SK-N-DZ (cell line): ENCODE data around the gene NUBP1. TPM values are rescaled to one million over a fixed set of nuclear protein-coding genes. Genes with fewer than 3 reads are reported as not detected.
"Not testable (repeated sequence)": the region's sequence is repeated elsewhere in the genome, so short reads cannot be mapped to it uniquely, and the experiment has no call there.

Experiments
- DNase-seq: peaks from one replicate; pipeline ENCODE4 v3.0.0-alpha.2; 2015; ENCODE audit warnings: low spot score
- polyA plus RNA-seq, 2 experiments: library from polyadenylated mRNA; depleted of rRNA; stranded (reverse); fragments of >200 nt; gene quantifications; 2 replicates each; pipeline ENCODE4 v1.2.3, GENCODE V29; 2014

The NUBP1 gene
- polyA plus RNA-seq (2014; cell fraction: cytosol; rRNA removed) = 25.6 and 34.3 TPM in 2 replicates
- 12.4 and 17.9 TPM in 2 replicates for polyA plus RNA-seq (2014; cell fraction: nucleus; rRNA removed)

DNA sequence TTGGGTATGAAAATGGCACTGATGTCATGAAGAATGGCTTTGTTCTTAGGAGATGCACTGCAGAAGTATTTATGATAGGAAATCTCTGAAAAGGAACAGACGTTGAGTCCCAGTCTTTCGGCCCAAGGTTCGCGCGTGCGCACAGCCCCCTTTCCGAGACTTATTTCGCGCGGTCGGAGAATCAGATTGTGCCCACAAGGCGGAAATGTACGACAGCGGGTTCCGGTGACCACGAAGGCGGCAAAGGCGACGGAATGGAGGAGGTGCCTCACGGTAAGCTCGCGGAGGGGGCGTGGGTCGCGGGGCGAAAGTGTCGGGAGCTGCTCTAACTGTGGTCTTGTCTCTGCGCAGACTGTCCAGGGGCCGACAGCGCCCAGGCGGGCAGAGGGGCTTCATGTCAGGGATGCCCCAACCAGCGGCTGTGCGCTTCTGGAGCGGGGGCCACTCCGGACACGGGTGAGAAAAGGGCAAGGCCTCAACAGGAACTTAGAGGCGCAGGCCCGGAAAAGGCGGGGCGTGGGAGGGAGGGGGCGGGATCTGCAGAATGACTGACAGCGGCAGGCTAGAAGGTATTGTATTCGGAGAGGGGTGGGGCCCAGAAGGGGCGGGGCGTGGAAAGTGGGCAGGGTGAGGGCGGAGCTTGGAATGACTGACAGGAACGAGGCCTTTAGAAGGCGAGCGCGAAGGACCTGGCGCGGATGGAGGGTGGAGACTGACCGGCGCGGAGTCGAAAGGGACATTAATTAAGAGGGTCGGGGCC lies at the start of gene NUBP1:
Gene NUBP1, plus strand, starts transcription at position 233 of the 760 bp plus-strand sequence. Its CDS starts 22 bp downstream, at position 255.
- peak; percentile 97 for DNase-seq

DNA sequence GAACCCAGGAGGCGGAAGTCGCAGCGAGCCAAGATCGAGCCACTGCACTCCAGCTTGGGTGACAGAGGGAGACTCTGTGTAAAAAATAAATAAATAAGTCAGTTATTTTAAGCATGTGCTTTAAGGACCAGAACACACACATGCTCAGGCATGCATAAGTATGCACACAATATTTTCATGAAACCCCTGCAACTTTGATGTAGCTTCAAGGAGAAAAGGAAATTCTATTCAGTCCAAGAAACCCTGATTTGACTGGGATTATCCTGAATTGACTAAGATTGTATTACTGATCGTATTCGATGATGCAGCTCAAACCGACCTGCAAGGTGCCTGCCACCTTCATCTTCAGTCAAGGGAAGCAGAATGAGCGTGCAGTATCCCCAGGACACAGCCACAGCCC lies 49.8 kb upstream of the NUBP1 start:
- no peak for DNase-seq

DNA sequence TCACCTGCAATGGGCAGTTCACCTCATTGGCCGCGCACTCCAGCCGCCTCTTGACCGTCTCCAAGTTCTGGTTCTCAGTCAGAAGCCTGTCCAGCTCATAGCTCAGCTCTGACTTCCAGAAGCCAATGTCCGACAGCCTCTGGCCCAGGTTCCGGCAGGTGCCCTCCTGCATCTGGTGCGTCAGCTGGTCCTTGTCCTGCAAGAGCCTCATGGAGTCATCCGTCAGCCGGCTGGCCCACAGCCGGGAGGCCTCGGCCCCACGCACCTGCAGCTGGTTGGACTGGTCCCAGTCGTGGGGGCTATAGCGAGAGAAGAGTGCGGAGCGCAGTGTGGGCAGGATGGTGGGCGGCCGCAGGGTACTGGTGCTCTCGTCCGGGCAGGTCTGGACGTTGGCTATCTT lies 49.3 kb upstream of the NUBP1 start:
- DNase-seq = no peak

GRCh38 chr16:10694830-10695229 lies 48.8 kb upstream of the NUBP1 start, which contains the start of gene TEKT5:
TSS of gene TEKT5 (minus strand) at chr16:10694930. CDS start at chr16:10694873, 57 bp downstream.
- no peak for DNase-seq

- no peak for DNase-seq
Observed at GRCh38 chr16:10699756-10700155, 43.9 kb upstream of the NUBP1 start.

GRCh38 chr16:10708969-10709368 lies 34.7 kb upstream of the NUBP1 start:
- no peak for DNase-seq

DNA sequence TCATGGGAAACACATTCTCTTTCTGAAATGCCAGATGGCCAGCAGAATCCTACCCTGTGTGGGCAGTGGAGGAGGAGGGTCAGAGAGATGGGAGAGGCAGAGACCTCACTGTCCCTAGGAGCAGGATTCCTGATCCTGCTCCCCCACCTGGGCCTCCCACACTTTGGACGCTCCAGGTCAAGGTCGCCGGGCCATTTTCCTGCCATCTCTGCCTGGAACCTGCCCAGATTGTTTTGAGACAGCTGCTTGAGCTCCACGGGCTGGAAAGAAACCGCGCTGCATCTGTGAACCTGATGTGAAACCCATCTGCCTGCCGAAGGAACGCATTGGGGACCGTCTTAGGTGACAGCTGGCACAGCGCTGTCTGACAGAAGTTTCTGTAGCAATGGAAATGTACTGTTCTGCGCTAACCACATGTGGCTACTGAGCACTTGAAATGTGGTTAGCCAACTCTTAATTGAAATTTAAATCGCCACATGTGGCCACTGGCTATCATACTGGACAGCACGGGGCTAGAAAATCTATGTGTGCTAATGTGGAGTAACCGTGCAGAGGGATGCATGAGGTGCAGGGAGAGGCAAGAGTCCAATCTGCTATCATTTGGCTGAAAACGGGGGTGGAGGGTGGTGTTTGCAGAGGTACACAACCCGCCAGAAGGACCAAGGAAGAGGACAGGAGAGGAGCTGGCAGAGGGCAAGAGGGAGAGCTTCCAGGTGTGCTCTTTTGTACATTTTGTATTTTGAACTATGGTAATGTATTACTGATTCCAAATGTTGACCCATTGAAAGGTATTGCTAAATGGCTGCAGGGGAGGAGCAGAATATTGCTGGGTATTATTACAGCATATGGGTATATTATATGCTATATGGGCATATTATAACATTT lies 15.4 kb upstream of the NUBP1 start:
- DNase-seq = no peak

- no peak for DNase-seq
Observed at GRCh38 chr16:10729104-10730048, 14.3 kb upstream of the NUBP1 start.

- DNase-seq = no peak
Observed at GRCh38 chr16:10731790-10732189, 11.9 kb upstream of the NUBP1 start.

GRCh38 chr16:10737068-10737625 lies 6.5 kb upstream of the NUBP1 start:
- DNase-seq = peak; percentile 60

- DNase-seq = no peak
Observed at GRCh38 chr16:10738231-10739077, 5.2 kb upstream of the NUBP1 start.

DNA sequence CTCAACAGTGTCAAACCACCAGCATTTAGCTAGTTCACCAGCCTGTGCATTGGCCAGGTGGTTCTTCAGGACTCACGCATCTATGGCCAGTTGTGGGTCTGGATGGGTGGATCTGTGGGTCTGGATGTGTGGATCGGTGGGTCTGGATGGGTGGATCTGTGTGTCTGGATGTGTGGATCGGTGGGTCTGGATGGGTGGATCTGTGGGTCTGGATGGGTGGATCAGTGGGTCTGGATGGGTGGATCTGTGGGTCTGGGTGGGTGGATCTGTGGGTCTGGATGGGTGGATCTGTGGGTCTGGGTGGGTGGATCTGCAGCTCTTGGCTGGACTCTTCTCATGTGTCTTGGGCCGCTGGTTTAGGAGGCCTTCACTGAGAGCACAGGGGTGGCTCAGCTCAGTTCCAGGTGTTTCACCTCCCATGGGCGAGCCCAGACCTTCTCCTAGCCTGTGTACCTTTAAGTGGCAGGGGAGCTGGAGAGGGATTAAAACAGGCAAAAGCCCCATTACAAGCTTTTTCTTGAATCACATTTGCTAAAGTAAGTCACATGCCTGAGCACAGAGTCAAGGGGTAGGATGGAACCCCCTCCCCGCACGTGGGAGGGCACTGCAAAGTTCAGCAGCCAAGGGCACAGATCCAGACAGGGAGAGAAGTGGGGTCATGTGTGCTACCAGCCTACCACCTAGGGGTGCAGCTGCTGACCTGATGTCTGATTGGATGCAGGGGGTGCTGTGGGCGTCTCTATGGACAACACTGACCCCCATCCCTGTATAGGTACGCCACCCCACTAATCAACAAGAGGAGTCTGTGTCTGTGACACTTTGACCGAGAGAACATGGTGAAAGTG lies 3.4 kb upstream of the NUBP1 start:
- no peak for DNase-seq

DNA sequence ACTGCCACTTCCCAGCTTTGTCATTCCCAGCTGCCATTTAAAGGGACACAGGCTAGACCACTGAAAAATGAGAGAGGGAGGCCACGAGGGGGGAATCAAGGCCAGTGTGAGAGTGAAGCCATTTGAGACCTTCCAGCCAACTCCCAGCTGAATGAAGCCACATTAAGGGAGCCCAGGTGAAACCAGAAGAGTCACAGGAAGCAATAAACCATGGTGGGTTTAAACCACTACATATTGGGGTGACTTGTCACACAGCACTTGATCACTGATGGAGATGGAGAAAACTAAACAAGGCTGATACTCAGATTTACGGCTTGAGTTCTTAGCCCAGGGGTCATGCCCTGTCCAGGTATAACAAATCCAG lies 2.8 kb upstream of the NUBP1 start:
- DNase-seq = no peak

GRCh38 chr16:10741249-10741648 lies 2.4 kb upstream of the NUBP1 start:
- not testable (repeated sequence) for DNase-seq

DNA sequence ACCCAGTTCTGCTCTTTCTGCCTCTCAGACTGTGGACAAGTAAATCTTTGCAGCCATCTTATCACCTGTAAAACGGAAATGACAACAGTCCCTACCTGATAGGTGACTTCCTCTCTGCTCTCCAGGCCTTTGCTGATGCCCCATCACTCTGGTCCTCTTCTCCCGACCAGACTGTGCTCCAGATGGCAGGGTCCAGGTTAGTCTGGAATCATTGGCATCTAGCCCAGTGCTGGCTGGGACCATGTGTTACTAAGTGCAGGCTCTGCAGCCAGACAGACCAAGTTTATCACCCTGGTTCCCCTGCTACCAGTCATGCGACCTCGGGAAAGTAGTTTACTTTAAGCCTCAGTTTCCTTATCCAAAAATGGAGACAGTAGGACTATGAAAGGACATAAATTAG lies 1.8 kb upstream of the NUBP1 start:
- DNase-seq = no peak

- DNase-seq = no peak
Observed at GRCh38 chr16:10743227-10743609, 424 bp upstream of the NUBP1 start.

- no peak for DNase-seq
Observed at GRCh38 chr16:10744370-10745030, 858 bp downstream of the NUBP1 start.

DNA sequence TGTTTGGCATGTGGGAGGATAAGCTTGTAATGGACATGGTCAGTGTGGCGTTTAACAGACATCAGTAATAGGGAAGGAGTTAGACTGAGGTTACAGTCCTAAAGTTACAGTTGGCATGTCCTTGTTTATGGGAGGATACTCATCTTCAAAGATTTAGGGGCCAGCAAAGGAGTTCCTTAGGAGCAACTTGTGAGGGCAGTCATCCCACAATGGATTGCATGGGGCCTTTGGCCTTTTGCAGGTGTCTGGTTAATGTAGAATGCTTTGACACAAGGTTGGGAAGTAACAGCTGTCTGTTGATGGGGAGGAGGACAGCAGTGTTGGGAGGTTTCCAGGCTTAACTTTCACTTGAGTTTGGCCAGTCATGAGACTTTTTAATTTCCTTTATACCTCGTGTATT lies 2.2 kb downstream of the NUBP1 start:
- no peak for DNase-seq

GRCh38 chr16:10750793-10751192 lies 7.2 kb downstream of the NUBP1 start:
- DNase-seq = no peak
